KG1 (cell line): Measurements from ENCODE around the gene YPEL5.
"Not testable (repeated sequence)": the region's sequence is repeated elsewhere in the genome, so short reads cannot be mapped to it uniquely, and the experiment has no call there.

Experiments
- DNase-seq: peaks from one replicate; lab custom pipeline; 2025; lab: John Stamatoyannopoulos, UW

Gene YPEL5

GRCh38 chr2:30136764-30137444 lies 9.9 kb upstream of the YPEL5 start:
- no peak for DNase-seq

GRCh38 chr2:30139131-30139870 lies 7.5 kb upstream of the YPEL5 start:
- DNase-seq: no peak

- DNase-seq: no peak
Observed at GRCh38 chr2:30141136-30141535, 5.7 kb upstream of the YPEL5 start.

GRCh38 chr2:30144260-30144659 lies 2.5 kb upstream of the YPEL5 start:
- DNase-seq: no peak

GRCh38 chr2:30144951-30145350 lies 1.9 kb upstream of the YPEL5 start:
- not testable (repeated sequence) for DNase-seq

- no peak for DNase-seq
Observed at GRCh38 chr2:30145826-30146336, 926 bp upstream of the YPEL5 start.

- DNase-seq: no peak
Observed at GRCh38 chr2:30147196-30147714, 448 bp downstream of the YPEL5 start.

- peak; percentile 38 for DNase-seq
Observed at GRCh38 chr2:30147715-30148610, 1.2 kb downstream of the YPEL5 start.

GRCh38 chr2:30148850-30149249 lies 2.0 kb downstream of the YPEL5 start:
- DNase-seq: no peak

- DNase-seq: no peak
Observed at GRCh38 chr2:30149513-30149912, 2.7 kb downstream of the YPEL5 start.

- no peak for DNase-seq
Observed at GRCh38 chr2:30149976-30150375, 3.2 kb downstream of the YPEL5 start.

GRCh38 chr2:30150786-30151185 lies 4.0 kb downstream of the YPEL5 start:
- DNase-seq: no peak

- no peak for DNase-seq
Observed at GRCh38 chr2:30152385-30152784, 5.6 kb downstream of the YPEL5 start.

GRCh38 chr2:30155202-30155601 lies 8.4 kb downstream of the YPEL5 start:
- DNase-seq: no peak

GRCh38 chr2:30155889-30156658 lies 9.3 kb downstream of the YPEL5 start:
- DNase-seq: no peak

- no peak for DNase-seq
Observed at GRCh38 chr2:30157616-30158015, 10.8 kb downstream of the YPEL5 start.

- no peak for DNase-seq
Observed at GRCh38 chr2:30159766-30160165, 13.0 kb downstream of the YPEL5 start.

GRCh38 chr2:30161929-30162706 lies 15.3 kb downstream of the YPEL5 start:
- no peak for DNase-seq

- no peak for DNase-seq
Observed at GRCh38 chr2:30162806-30163205, 16.0 kb downstream of the YPEL5 start.

GRCh38 chr2:30164131-30164925 lies 17.5 kb downstream of the YPEL5 start:
- no peak for DNase-seq
